Transverse colon (tissue), 4 donors: ENCODE measurements around the gene ANKH. TPM values are rescaled to one million over a fixed set of nuclear protein-coding genes. Genes with fewer than 3 reads are reported as not detected.

ENCODE experiments used
- DNase-seq: peaks from one replicate; pipeline ENCODE4 v3.0.0-alpha.2; 2019
- H3K27ac ChIP-seq, 4 donors: fragments of 200-600 bp; sonication (generic); 2 replicates each; pipeline ENCODE4 v1.5.1; 2016 to 2018; ENCODE audit warnings: inconsistent platforms in 4 of 4
- H3K27me3 ChIP-seq: fragments of 200-600 bp; sonication (generic); 2 replicates; pipeline ENCODE4 v1.5.1; 2017; ENCODE audit warnings: inconsistent platforms
- H3K36me3 ChIP-seq, 4 donors: fragments of 200-600 bp; sonication (generic); 2 replicates each; pipeline ENCODE4 v1.5.1; 2017 to 2019; ENCODE audit warnings: inconsistent platforms in 4 of 4
- H3K4me1 ChIP-seq, 4 donors: fragments of 200-600 bp; sonication (generic); 2 replicates each; pipeline ENCODE4 v1.5.1; 2017 to 2020; ENCODE audit warnings: inconsistent platforms in 4 of 4
- H3K4me3 ChIP-seq, 4 donors: fragments of 200-600 bp; sonication (generic); 1 replicate in 1 of 4; 2 replicates in 3 of 4; pipeline versions ENCODE4 v1.5.1 to v1.6.1; 2017 to 2019; ENCODE audit warnings: inconsistent platforms in 4 of 4
- H3K9me3 ChIP-seq, 2 donors: fragments of 200-600 bp; sonication (generic); 2 replicates each; pipeline ENCODE4 v1.5.1; 2017 to 2019; ENCODE audit warnings: inconsistent platforms in 2 of 2
- CTCF ChIP-seq, 5 experiments: fragments of 200-600 bp in 3 of 5; fragments of 450-650 bp in 2 of 5; sonication (generic) in 3 of 5; IDR thresholded peaks; 1 replicate in 2 of 5; 2 replicates in 3 of 5; pipeline ENCODE4 v1.5.1; 2016 to 2017; ENCODE audit warnings: antibody characterized with exemption in 5 of 5, inconsistent platforms in 3 of 5, mild to moderate bottlenecking in 2 of 5, moderate library complexity in 1 of 5
- EP300 ChIP-seq: sonication (generic); formaldehyde crosslinking; IDR thresholded peaks from one replicate; pipeline ENCODE4 v1.6.1; 2017; ENCODE audit warnings: antibody characterized with exemption, low read depth
- POLR2A ChIP-seq: fragments of 450-650 bp; IDR thresholded peaks from one replicate; pipeline ENCODE4 v1.6.1; 2016; ENCODE audit warnings: antibody characterized with exemption, mild to moderate bottlenecking, moderate library complexity
- POLR2AphosphoS5 ChIP-seq, 3 donors: sonication (generic); formaldehyde crosslinking; IDR thresholded peaks; one replicate each; pipeline ENCODE4 v1.6.1; 2016; ENCODE audit warnings: antibody characterized with exemption in 3 of 3
- WGBS, 2 donors: methylation state at CpG; one replicate each; pipeline ENCODE4 v1.1.5; 2018; ENCODE audit warnings: low coverage in 1 of 2; 5-methylcytosine and 5-hydroxymethylcytosine counted together
- in situ Hi-C, 4 donors: fragments of 200-750 bp; cut with MboI; loops; one replicate each; pipeline versions ENCODE4 v1.15.0 to v1.15.1; 2017; ENCODE audit warnings: low sequenced_read_pairs in 3 of 4, low pct_ligation_motif_present in 1 of 4, low pct_unique_long_range_greater_than_20kb in 1 of 4
- intact Hi-C: fragments of 100-400 bp; cut with DNase I; formaldehyde crosslinking; loops from one replicate; pipeline ENCODE4 v1.15.1; 2023; ENCODE audit warnings: low total_unique reads
- total RNA-seq, 4 donors: library from RNA; depleted of rRNA; stranded (reverse); fragments of >200 nt; gene quantifications; one replicate each; pipeline ENCODE4 v1.1.0, GENCODE V29; 2016

ANKH gene
- total RNA-seq, 4 donors from 2014 or later: 24.7 to 96.5 (median 69.4) TPM

- intact Hi-C loops: no loop called here
- WGBS, 2 donors: 83% methylated on average over 5 to 11 of the region's 11 CpGs
- peaks cover 0 to 14% (median 0%) of the 10 kb centered on the region in 4 donors for H3K4me1 ChIP-seq
- DNase-seq: no peak
- in situ Hi-C loops: no loop called here
- no peak overlapping the region for H3K27ac ChIP-seq
- no peaks in the 10 kb centered on the region for H3K27me3 ChIP-seq
- no peaks in the 10 kb centered on the region for H3K36me3 ChIP-seq
- no peak overlapping the region for H3K4me3 ChIP-seq
- H3K9me3 ChIP-seq: no peaks in the 10 kb centered on the region
- TF ChIP-seq EP300 (no peak), POLR2A (no peak), POLR2AphosphoS5 (IDR thresholded peaks at IDR 0.05) (no peak), CTCF (IDR thresholded peaks at IDR 0.05) (no peak)
These were observed 169.2 kb downstream of the ANKH start for GRCh38 chr5:14702238-14702839.

DNA sequence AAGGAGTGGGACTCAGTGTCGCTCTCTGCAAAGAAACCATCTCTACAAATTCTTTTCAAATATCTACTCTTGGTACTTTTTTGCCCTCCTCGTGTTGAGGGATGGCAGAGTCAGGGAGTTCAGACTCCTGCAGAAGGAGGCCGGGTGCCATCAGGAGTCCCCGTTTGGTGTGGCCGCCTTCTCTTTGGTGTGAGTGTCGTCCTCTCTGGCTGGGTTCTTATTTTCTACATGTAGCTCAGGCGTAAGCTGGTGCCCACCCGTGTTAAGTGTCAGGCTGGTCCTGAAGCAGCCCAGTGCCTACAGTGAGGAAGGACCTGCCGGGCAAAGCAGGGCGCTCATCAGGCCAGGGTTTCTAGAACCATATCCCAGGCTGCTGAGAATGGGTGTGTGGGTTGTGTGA is 170.0 kb downstream of the ANKH start:
- WGBS, 2 donors: 94% methylated on average over 10 of the region's 10 CpGs; no CpG with 5 or more reads in 1 of the 2 donors
- Histone ChIP-seq H3K4me1 (peaks cover 0 to 13% (median 0%) of the 10 kb centered on the region in 4 donors), H3K27me3 (no peaks in the 10 kb centered on the region), H3K4me3 (no peak overlapping the region), H3K9me3 (no peaks in the 10 kb centered on the region), H3K36me3 (no peaks in the 10 kb centered on the region), H3K27ac (no peak overlapping the region)
- in situ Hi-C loops: no loop called here
- intact Hi-C loops: no loop called here
- no peak for TF ChIP-seq POLR2AphosphoS5 (IDR thresholded peaks at IDR 0.05)
- no peak for TF ChIP-seq EP300
- no peak for TF ChIP-seq CTCF (IDR thresholded peaks at IDR 0.05)
- no peak for TF ChIP-seq POLR2A
- no peak for DNase-seq

DNA sequence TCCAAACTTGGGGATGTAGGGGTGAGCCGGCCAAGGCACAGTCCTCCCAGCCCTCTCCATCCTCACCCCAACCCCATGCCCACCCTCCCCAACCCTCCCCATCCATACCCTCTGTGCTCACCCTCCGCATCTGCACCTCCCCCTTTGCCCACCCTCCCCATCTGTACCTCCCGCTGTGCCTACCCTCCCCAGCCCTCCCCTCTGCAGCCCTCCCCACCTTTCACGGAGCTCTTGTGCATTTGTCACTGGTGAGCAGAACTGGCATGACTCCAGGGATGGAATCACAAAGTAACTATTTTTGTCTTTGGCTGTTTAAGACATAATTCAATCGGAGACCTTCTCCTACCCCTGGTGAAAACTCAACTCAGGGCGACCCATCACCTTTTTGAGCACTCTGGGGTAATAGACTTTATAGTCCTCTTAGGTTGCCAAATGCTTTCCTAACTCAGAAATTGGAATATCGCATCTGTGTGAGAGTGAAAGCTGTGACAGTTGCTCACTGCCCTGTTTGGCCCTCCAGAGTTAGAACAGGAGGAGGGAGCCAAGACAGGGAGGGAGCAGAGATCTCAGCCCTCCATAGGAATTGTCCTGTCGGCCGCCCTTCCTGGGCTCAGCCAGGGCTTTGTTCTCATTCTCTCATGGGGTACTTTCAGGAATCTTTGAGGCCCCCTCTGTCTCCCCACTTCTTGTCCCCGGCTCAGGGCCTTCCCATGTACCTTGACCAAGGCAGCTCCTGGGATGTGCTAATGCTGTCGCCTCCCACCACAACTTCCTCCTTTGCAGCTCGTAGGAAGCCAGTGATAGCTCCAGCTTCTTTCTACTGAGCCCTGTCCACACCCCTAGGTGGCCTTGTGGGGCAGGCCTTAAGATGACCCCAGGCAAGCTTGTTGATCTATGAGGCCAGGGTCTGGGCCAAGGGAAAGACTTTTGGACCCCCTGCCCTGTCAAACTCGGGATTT is 170.8 kb downstream of the ANKH start:
- H3K4me3 ChIP-seq: no peak overlapping the region
- in situ Hi-C loops (no loop called here), intact Hi-C loops (no loop called here)
- no peak for TF ChIP-seq POLR2AphosphoS5 (IDR thresholded peaks at IDR 0.05)
- no peak for TF ChIP-seq CTCF (IDR thresholded peaks at IDR 0.05)
- no peak for TF ChIP-seq EP300
- TF ChIP-seq POLR2A: no peak
- no peak for DNase-seq
- H3K9me3 ChIP-seq: no peaks in the 10 kb centered on the region
- WGBS, 2 donors: 69 to 80% methylated on average over 2 to 13 of the region's 13 CpGs
- H3K27me3 ChIP-seq: no peaks in the 10 kb centered on the region
- no peaks in the 10 kb centered on the region for H3K36me3 ChIP-seq
- H3K27ac ChIP-seq: no peak overlapping the region
- H3K4me1 ChIP-seq: peaks cover 0 to 6% (median 0%) of the 10 kb centered on the region in 4 donors

- in situ Hi-C loops: no loop called here
- no peak overlapping the region for H3K27ac ChIP-seq
- no peak for DNase-seq
- H3K27me3 ChIP-seq: no peaks in the 10 kb centered on the region
- H3K9me3 ChIP-seq: no peaks in the 10 kb centered on the region
- 86 to 93% methylated on average over 3 to 8 of the region's 8 CpGs for WGBS, 2 donors
- TF ChIP-seq CTCF (IDR thresholded peaks at IDR 0.05) (no peak), POLR2A (no peak), POLR2AphosphoS5 (IDR thresholded peaks at IDR 0.05) (no peak)
- intact Hi-C loops: no loop called here
- no peaks in the 10 kb centered on the region for H3K36me3 ChIP-seq
- no peak overlapping the region for H3K4me3 ChIP-seq
- peaks cover 0 to 6% (median 0%) of the 10 kb centered on the region in 4 donors for H3K4me1 ChIP-seq
These were observed 171.7 kb downstream of the ANKH start for GRCh38 chr5:14699807-14700400.
